K562 (cell line): ENCODE data around the gene LPGAT1. TPM values are rescaled to one million over a fixed set of nuclear protein-coding genes. Genes with fewer than 3 reads are reported as not detected.

Experiments used
- ATAC-seq: fragments of 200-7000 bp; cut with Tn5 transposase; 3 replicates; pipeline ENCODE4 v1.9.1; 2020; ENCODE audit warnings: moderate library complexity
- BruUV-seq: library from RNA; stranded (reverse); fragments of 400-500 nt; replicated peaks from 2 replicates; lab custom pipeline; 2021; lab: Mats Ljungman, UMichigan
- CTCF ChIA-PET: fragments of 300-600 bp; formaldehyde crosslinking; extraction: SDS; loops from one replicate; lab custom pipeline; 2021; ENCODE audit warnings: low intra/inter-chr PET ratio; lab: Yijun Ruan, JAX
- POLR2A ChIA-PET: fragments of 300-600, 350-650 bp; sonication (Branson Sonifier 250); formaldehyde crosslinking; extraction: SDS; loops from one replicate; lab custom pipeline; 2021; ENCODE audit warnings: antibody characterized with exemption, inconsistent platforms; lab: Yijun Ruan, JAX
- DNase-seq, 4 experiments: peaks; one replicate each; pipeline versions ENCODE4 v3.0.0 to v3.0.0-alpha.2; 2011 to 2018; ENCODE audit warnings: low spot score in 3 of 4, mixed read lengths in 3 of 4; ENCODE audit errors: extremely low read depth in 1 of 4
- FAIRE-seq: peaks from 2 replicates; lab custom pipeline; 2011; peaks lifted over from hg19 to GRCh38; lab: Jason Lieb, UNC
- H2AFZ ChIP-seq: 2 replicates; pipeline ENCODE4 v1.6.0; 2011; ENCODE audit warnings: low read depth, low read length, control low read depth, inconsistent platforms
- H3K27ac ChIP-seq: fragments of 200-600 bp; 3 replicates; pipeline ENCODE4 v1.8.0; 2011; ENCODE audit warnings: low read depth, mild to moderate bottlenecking, control low read depth, inconsistent platforms, low read length, moderate library complexity, mixed read lengths; ENCODE audit errors: extremely low read depth
- H3K27me3 ChIP-seq, 2 experiments: fragments of 300-600 bp in 1 of 2; 2 replicates in 1 of 2; 3 replicates in 1 of 2; pipeline versions ENCODE4 v1.6.0 to v1.8.0; 2011; ENCODE audit warnings: inconsistent platforms in 2 of 2, low read length in 2 of 2, mild to moderate bottlenecking in 1 of 2, mixed read lengths in 1 of 2, moderate library complexity in 1 of 2; ENCODE audit not compliant: control insufficient read depth in 2 of 2, insufficient read depth in 2 of 2
- H3K36me3 ChIP-seq: fragments of 300-600 bp; 3 replicates; pipeline ENCODE4 v1.8.0; 2011; ENCODE audit warnings: mild to moderate bottlenecking, low read length, inconsistent platforms; ENCODE audit not compliant: control insufficient read depth, insufficient read depth
- H3K4me1 ChIP-seq, 2 experiments: fragments of 200-600 bp in 1 of 2; replicated peaks in 1 of 2; 2 replicates in 1 of 2; 3 replicates in 1 of 2; pipeline versions ENCODE4 v1.5.1 to v1.8.0; 2011; ENCODE audit warnings: inconsistent platforms in 2 of 2, low read length in 2 of 2, mild to moderate bottlenecking in 1 of 2, mixed read lengths in 1 of 2, moderate library complexity in 1 of 2; ENCODE audit not compliant: control insufficient read depth in 2 of 2, insufficient read depth in 2 of 2
- H3K4me2 ChIP-seq: 2 replicates; pipeline ENCODE4 v1.6.1; 2011; ENCODE audit warnings: low read length, control low read depth, inconsistent platforms, mixed read lengths; ENCODE audit not compliant: insufficient read depth
- H3K4me3 ChIP-seq: fragments of 200-600 bp; sonication (generic), shearing (Covaris generic); 2 replicates; pipeline ENCODE4 v1.5.1; 2016; ENCODE audit warnings: control low read depth, inconsistent platforms
- H3K79me2 ChIP-seq: fragments of 200-600 bp; 3 replicates; pipeline ENCODE4 v1.8.0; 2011; ENCODE audit warnings: low read length, inconsistent platforms; ENCODE audit not compliant: control insufficient read depth, insufficient read depth
- H3K9ac ChIP-seq, 2 experiments: 2 replicates each; pipeline versions ENCODE4 v1.6.0 to v1.6.1; 2011; ENCODE audit warnings: low read depth in 2 of 2, low read length in 2 of 2, control low read depth in 1 of 2, inconsistent platforms in 1 of 2, mild to moderate bottlenecking in 1 of 2, mixed read lengths in 1 of 2; ENCODE audit not compliant: insufficient read depth in 1 of 2
- H3K9me1 ChIP-seq: one replicate; pipeline ENCODE4 v1.6.0; 2011; ENCODE audit warnings: inconsistent platforms, mild to moderate bottlenecking, low read length, moderate library complexity; ENCODE audit not compliant: control insufficient read depth, insufficient read depth
- H3K9me3 ChIP-seq: replicated peaks from 2 replicates; pipeline ENCODE4 v1.5.1; 2011; ENCODE audit warnings: low read depth, low read length, inconsistent platforms; ENCODE audit not compliant: control insufficient read depth, insufficient read depth
- H4K20me1 ChIP-seq: replicated peaks from 2 replicates; pipeline ENCODE4 v1.6.1; 2011; ENCODE audit warnings: low read length, inconsistent platforms, mixed read lengths; ENCODE audit not compliant: control insufficient read depth, insufficient read depth
- ETS1 ChIP-seq: conservative IDR thresholded peaks from 2 replicates; pipeline ENCODE4 v1.6.1; 2011; ENCODE audit warnings: low read depth, mild to moderate bottlenecking, low read length; ENCODE audit not compliant: control insufficient read depth
- ZNF121 ChIP-seq: sonication (generic); formaldehyde crosslinking; conservative IDR thresholded peaks from 2 replicates; pipeline ENCODE4 v1.8.0; 2022; ENCODE audit warnings: missing genetic modification reagents
- WGBS: fragments of 100-300 bp; shearing (Covaris generic); methylation state at CpG from one replicate; pipeline ENCODE4 v1.1.6; 2016; ENCODE audit warnings: low coverage, mixed read lengths; ENCODE audit not compliant: insufficient coverage; ENCODE audit errors: missing lambda C conversion rate; 5-methylcytosine and 5-hydroxymethylcytosine counted together
- in situ Hi-C: fragments of 300-500 bp; cut with MboI; formaldehyde crosslinking; loops from 4 replicates; pipeline ENCODE4 v1.15.0; 2018; ENCODE audit warnings: inconsistent platforms, mixed read lengths
- intact Hi-C: fragments of 100-400 bp; cut with micrococcal nuclease; formaldehyde crosslinking; loops from 2 replicates; pipeline ENCODE4 v1.14.2; 2022
- polyA plus RNA-seq, 8 experiments: library from polyadenylated mRNA; depleted of rRNA in 4 of 8; stranded (reverse) in 5 of 8; unstranded in 3 of 8; fragments of >200 nt; fragmentation: Nextera tagmentation in 2 of 8; fragmentation: Illumina TruSeq in 1 of 8; extraction: Ambion mirVana in 2 of 8; extraction: Trizol in 1 of 8; gene quantifications; 2 replicates each; pipeline versions ENCODE4 v1.2.1 to v1.2.3, GENCODE V29; 2011 to 2014; ENCODE audit warnings: inconsistent platforms in 1 of 8, missing spikeins in 1 of 8
- total RNA-seq, 7 experiments: library from RNA; depleted of rRNA in 6 of 7; stranded (reverse); fragments of >200 nt in 6 of 7; fragmentation: Illumina TruSeq in 2 of 7; extraction: Trizol in 2 of 7; gene quantifications; 2 replicates each; pipeline versions ENCODE4 v1.2.1 to v1.2.3, GENCODE V29; 2011 to 2021; ENCODE audit warnings: low replicate concordance in 1 of 7

LPGAT1 gene
- total and polyA plus RNA-seq, 9 of the 15 experiments (the other 6 are each of a cell fraction or from before 2014, with no cell fraction given), result 5.7 to 31.4 (median 16.3) TPM

GRCh38 chr1:211791979-211792378, 38.6 kb downstream of the LPGAT1 start:
- ChIA-PET CTCF (no interaction called here), POLR2A (interaction anchor here (1.0 kb wide), 1 partner anchor 10 kb away, joined by 4 read pairs; no protein-coding TSS in a partner anchor)
- no peak overlapping the region for H3K9ac ChIP-seq
- peak; percentile 80 for TF ChIP-seq ZNF121 (CRISPR knock-in tag)
- no peak for TF ChIP-seq ETS1
- no peaks in the 10 kb centered on the region for H3K9me3 ChIP-seq
- in situ Hi-C loops (no loop called here), intact Hi-C loops (no loop called here)
- DNase-seq, result no peak
- H4K20me1 ChIP-seq, result no peaks in the 10 kb centered on the region
- no peaks in the 10 kb centered on the region for H3K9me1 ChIP-seq
- FAIRE-seq, result no peak
- no peaks in the 10 kb centered on the region for H3K27me3 ChIP-seq
- no peak overlapping the region for H3K4me2 ChIP-seq
- no TSS peak for BruUV-seq
- H3K4me3 ChIP-seq, result no peak overlapping the region
- ATAC-seq, result no peak
- 84% methylated on average over 2 of the region's 2 CpGs for WGBS
- no peaks in the 10 kb centered on the region for H3K79me2 ChIP-seq
- peaks cover 8% of the 10 kb centered on the region; the same call in 2 of the 3 replicates for H3K36me3 ChIP-seq
- no peaks in the 10 kb centered on the region for H3K4me1 ChIP-seq
- no peak overlapping the region for H2AFZ ChIP-seq
- H3K27ac ChIP-seq, result no peak overlapping the region
